GOT3 (cell line): Measurements from ENCODE around the gene ULK1.

ENCODE experiments used
- DNase-seq: peaks from one replicate; lab custom pipeline; 2025; ENCODE audit warnings: mixed read lengths; lab: John Stamatoyannopoulos, UW

ULK1 gene

DNA sequence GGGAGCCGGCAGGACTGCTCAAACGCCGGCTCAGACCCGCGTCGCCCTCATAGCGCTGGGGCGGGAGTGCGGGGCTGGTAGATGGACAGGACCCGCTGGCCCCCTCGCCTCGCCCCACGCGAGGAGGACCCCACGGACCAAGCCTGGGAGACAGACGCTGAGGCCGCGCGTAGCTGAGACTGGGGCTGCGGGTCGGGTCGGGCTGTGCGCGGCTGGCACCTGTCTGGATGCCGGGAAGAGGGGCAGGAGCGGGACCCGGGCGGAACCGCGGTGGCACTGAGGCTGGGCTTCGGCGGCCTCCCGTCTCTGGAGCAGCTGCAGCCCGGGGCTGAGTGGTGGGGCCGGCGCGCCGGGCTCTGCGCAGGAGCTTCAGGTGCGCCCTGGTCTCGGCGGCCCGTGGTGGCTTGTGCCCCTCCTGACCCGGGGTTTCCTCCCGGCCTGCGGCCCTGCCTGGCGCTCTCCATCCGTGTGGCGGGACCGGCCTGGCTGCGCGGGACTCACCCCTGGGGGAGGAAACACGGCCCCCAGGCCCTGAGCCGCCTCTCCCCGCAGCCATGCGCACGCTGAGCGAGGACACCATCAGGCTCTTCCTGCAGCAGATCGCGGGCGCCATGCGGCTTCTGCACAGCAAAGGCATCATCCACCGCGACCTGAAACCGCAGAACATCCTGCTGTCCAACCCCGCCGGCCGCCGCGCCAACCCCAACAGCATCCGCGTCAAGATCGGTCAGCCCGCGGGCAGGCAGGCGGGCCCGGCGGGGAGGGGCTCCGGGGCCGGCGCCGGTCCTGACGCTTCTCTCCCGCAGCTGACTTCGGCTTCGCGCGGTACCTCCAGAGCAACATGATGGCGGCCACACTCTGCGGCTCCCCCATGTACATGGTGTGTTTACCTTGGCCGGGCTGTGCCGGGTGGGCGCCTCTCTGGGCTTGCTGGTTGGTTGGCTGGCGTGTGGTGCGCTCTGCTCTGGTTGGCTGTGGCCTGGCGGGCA lies 14.0 kb downstream of the ULK1 start:
- DNase-seq: no peak

DNA sequence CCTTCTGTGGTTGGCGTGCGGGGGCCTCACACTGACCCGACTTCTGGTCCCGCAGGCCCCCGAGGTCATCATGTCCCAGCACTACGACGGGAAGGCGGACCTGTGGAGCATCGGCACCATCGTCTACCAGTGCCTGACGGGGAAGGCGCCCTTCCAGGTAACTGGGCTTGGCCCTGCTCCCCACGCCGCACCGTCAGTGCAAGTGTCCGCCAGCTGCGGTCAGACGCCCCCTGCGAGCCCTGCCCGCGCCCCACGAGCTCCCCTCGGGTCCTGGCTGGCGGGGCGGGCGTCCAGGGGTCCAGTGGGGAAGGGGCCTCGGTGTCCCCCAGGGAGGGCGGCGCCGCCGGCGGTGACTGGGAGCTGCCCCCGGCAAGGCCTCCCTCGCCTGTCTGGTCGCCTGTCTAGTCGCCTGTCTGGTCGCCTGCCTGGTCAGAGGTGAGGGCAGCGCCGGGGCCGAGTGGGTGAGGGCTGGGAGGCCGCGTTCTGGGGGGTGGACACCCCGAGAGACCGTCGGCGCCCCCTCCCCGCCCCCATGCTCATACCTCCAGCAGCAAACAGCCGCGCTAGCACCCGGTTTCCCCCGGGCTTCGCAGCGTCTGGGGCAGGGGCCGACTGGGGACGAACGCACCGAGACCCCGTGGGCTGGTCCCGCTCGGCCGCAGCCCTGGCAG lies 14.8 kb downstream of the ULK1 start:
- DNase-seq: no peak

DNA sequence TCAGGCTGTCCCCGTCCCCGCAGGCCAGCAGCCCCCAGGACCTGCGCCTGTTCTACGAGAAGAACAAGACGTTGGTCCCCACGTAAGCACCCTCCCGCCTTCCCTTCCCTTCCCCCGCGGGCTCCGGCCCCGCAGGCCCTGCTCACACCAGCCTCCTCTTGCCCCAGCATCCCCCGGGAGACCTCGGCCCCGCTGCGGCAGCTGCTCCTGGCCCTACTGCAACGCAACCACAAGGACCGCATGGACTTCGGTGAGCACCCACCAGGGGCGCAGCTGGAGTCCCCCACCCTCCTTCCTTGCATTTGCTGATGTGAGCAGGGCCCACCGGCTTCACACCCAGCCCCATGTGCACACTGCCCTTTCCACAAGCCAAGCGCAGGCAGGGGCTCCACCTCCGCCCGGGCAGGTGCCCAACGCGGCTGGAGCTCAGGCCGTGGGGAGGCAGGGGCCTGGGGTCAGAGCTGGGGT lies 15.4 kb downstream of the ULK1 start:
- DNase-seq: no peak

DNA sequence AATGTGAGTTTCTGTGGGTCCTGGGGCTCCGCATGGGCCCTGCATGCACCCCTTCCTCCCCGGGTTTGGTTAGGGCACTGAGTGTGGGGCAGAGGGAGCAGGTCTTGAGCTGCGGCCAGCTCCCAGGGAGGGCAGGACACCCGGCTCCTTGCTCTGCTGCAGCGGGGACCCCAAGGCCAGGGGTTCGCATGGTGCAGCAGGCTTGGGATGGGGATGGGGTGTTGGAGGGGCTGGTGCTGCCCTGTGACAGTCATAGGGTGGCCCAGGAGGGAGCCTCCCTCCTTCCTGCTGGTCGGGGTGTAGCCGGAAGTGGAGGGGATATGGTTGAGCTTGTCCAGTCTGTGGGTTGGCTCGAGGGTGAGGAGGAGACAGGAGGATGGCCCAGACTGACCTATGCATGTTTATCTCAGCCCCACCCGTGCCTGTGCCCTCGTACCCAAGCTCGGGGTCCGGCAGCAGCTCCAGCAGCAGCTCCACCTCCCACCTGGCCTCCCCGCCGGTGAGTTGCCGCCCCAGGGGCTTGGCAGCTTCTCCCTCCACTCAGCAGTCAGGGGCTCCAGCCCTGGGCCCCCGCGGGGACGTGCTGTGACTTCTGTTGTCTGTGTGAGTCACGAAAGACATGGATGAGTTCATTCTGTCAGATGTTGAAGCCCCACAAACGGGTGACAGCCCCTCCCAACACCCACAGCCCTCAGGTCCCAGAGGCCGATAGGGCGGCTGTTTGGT lies 16.0 kb downstream of the ULK1 start:
- DNase-seq: no peak

DNA sequence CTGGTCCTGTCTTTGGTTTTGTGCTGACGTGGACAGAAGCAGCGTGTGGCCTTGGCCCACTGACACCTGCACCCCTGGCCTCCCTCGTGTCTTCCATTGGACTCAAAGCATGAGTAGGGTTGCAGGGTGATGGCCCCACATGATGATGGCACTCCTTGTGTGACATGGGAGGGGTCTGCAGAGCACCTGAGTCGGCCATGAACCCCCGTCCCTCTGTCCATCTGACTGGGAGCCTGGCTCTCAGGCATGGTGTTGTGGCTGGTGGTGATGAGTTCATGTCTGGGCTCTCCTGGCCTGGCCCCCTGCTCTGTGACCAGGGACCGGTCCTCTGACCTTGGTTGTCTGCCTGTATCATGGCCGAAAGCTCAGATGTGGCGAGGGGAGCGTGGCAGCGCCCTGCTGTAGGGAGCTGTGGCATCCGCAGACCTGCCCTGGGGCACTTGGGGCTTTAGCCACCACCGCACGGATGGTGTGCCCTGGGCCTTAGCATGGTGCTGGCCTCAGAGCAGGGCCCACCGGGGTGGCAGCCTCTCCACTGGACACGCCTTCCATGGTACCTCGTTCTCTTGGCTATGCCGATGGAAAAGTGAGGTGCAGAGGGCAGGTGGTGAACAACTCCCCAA lies 16.7 kb downstream of the ULK1 start:
- DNase-seq: no peak

DNA sequence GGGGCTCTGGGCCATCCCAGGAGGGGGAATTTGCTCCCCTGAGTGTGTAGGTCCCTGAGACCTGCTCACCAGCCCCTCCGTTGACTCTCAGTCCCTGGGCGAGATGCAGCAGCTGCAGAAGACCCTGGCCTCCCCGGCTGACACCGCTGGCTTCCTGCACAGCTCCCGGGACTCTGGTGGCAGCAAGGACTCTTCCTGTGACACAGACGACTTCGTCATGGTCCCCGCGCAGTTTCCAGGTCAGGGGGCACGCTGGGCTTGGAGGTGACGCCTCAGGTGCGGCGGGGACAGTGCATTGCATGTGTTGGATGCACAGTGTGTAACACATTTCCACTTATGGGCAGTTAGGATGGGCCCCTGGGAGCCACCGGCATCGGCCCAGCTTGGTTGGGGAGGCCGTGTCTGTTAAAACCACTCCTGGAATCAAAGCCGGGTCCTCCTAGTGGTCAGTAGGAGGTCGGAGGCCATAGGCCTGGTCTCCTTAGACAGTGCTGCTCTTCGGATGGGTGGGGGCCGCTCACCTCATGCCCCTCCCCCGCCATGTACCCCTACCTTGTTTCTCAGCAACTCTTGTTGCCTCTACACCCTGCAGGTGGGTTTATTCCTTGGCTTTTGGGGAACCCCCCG lies 17.5 kb downstream of the ULK1 start:
- DNase-seq: no peak

DNA sequence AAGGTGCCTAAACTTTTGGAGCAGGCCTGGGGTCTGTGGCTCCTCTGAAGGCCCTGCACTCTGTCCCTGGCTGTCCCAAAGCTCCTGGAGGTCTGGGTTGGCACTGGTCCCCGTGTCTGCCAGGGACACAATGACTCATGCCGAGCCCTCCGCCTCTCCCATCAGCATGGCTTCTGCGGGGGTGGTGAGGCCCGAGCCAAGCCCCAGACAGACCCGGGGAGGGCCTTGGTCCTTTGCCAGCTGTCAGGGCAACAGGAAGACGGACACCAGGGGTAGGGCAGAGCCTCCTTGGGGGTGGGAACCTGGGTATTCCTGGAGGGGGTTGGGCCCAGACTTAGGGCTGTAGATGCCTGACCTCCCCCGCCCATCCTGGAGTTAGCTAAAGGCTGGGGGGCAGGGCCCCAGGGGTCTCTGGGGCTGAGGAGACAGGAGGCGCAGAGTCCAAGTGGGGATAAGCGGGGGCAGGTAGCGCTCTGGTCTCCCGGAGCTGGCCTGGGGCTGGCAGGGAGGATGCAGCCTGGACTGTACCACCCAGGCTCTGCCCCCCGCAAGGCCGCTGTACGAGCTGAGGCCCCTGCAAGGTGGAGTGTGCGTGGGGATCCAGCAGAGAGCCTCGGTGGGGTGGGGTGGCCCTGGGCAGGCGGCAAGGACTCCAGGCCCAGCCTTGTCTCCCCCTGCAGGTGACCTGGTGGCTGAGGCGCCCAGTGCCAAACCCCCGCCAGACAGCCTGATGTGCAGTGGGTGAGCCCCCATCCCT lies 18.3 kb downstream of the ULK1 start:
- no peak for DNase-seq

DNA sequence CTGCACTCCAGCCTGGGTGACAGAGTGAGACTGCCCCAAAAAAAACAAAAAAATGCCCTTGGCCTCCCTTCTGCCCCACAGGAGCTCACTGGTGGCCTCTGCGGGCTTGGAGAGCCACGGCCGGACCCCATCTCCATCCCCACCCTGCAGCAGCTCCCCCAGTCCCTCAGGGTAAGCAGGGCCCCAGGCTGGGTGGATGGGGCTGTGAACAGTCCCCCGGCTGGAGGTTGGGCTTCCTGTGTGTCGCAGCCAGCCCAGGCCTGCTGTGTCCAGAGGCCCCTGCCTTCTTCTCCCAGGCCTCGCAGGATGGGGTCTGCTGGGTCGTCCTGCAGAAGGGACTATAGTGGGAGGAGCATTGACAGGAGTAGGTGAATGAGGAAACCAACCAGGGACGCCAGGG lies 19.2 kb downstream of the ULK1 start:
- no peak for DNase-seq

DNA sequence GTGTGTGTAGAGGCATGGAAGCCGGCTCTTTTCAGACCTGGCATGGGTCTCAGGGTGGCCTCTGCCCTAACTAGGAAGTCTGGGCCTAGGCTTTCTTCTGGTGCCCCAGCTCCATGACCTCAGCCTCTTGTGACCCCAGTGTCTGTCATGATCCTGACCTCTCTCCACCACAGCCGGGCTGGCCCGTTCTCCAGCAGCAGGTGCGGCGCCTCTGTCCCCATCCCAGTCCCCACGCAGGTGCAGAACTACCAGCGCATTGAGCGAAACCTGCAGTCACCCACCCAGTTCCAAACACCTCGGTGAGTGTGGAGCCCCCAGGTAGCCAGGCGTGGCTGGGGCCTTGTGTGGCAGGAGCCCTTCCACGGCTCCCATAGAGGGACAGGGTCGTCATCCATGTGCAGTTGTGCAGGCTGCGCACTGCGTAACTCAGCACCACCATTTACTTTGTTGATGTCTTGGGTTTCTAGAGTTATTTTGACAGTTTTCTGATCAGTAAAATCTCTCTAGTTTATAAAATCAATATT lies 19.8 kb downstream of the ULK1 start:
- DNase-seq: no peak

DNA sequence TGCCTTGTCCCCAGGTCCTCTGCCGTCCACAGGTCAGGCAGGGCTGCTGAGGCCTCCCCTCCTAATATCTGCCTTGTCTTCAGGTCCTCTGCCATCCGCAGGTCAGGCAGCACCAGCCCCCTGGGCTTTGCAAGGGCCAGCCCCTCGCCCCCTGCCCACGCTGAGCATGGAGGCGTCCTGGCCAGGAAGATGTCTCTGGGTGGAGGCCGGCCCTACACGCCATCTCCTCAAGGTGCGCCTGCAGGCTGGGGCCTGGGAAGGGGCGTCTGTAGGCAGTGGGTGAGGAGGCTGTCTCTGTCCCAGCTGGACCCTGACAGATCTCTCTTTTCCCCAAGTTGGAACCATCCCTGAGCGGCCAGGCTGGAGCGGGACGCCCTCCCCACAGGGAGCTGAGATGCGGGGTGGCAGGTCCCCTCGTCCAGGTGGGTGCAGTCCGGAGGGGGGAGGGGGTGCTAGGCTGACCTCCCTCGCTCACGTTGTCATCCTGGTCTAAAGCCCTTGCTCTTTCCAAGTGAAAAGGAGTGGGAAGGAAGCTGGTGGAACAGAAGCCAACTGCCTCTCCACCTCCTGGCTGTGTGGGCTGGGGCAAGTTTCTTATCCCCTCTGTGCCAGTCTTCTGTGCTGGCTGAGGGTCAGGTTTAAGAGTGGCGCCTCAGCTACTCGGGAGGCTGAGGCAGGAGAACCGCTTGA lies 20.7 kb downstream of the ULK1 start:
- DNase-seq: no peak

DNA sequence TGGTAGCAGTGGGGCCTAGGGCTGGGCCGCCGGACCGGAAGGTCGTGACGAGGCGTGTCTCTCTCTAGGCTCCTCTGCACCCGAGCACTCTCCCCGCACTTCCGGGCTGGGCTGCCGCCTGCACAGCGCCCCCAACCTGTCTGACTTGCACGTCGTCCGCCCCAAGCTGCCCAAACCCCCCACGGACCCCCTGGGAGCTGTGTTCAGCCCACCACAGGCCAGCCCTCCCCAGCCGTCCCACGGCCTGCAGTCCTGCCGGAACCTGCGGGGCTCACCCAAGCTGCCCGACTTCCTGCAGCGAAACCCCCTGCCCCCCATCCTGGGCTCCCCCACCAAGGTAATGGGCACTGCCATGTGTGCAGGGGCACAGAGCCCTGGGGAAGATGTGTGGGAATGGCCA lies 21.4 kb downstream of the ULK1 start:
- DNase-seq: no peak

DNA sequence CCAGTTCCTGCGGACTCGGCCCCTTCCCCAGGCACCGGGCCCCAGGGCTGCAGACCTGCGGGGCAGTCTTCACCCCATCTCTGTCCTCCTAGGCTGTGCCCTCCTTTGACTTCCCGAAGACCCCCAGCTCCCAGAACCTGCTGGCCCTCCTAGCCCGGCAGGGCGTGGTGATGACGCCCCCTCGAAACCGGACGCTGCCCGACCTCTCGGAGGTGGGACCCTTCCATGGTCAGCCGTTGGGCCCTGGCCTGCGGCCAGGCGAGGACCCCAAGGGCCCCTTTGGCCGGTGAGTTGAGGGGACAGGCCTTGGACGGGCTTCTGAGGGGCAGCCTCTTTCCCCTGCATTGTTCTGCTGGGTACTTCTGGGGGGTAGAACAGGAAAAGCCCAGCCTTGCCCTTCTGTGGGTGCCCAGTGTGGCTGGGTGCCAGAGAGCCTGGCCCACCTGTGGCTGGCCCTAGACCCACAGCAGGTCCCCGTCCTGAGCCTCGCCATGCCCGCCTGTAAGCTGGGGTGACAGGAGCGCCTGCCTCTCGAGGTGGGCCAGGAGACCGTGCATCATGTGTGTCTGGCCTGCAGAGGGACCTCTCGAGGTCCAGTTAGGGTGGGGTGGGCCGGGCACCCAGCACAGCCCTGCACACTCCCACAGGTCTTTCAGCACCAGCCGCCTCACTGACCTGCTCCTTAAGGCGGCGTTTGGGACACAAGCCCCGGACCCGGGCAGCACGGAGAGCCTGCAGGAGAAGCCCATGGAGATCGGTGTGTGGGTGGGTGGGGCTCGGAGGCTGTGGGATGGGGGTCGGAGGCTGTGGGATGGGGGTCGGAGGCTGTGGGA lies 22.1 kb downstream of the ULK1 start:
- DNase-seq: no peak

DNA sequence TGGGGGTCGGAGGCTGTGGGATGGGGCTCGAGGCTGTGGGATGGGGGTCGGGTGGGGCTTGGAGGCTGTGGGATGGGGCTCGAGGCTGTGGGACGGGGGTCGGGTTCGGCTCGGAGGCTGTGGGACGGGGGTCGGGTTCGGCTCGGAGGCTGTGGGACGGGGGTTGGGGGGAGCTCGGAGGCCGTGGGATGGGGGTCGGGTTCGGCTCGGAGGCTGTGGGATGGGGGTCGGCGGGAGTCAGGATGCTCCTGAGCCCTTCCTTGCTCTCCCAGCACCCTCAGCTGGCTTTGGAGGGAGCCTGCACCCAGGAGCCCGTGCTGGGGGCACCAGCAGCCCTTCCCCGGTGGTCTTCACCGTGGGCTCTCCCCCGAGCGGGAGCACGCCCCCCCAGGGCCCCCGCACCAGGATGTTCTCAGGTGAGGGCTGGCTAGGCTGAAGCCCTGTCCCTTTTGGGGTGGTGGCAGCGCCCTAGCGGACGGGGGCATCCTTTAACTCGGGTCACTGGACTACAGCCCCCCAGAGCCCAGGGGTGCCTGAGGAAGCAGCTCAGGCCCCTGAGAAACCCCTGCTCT lies 22.8 kb downstream of the ULK1 start:
- DNase-seq: no peak

DNA sequence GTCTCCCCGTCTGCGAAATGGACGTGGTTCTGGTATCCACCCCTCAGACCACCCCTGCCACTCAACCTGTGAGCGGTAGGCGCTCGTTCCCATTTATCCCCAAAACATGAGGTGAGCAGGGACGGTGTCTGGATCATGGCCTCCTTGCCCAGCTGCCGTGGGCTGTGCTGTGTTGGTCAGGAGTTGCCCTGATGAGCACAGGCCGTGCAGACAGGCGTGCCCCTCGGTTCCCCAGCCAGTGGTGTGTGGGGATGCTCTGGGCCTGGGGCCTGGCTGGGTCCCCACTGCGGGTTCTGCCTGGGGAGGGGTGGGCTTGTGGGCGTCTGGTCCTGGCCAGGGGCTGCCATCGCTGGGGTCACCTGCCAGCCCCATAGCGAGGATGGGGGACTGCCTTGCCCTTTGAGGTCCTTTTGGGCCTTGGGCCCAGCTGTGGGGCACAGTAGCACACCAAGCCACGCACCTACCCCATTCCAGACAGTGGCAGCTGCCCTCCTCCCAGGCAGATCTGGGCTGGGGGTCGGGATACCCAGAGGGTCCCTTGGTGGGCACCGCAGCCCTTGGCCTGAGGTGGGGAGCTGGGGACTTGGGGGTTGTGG lies 23.4 kb downstream of the ULK1 start:
- DNase-seq: no peak

DNA sequence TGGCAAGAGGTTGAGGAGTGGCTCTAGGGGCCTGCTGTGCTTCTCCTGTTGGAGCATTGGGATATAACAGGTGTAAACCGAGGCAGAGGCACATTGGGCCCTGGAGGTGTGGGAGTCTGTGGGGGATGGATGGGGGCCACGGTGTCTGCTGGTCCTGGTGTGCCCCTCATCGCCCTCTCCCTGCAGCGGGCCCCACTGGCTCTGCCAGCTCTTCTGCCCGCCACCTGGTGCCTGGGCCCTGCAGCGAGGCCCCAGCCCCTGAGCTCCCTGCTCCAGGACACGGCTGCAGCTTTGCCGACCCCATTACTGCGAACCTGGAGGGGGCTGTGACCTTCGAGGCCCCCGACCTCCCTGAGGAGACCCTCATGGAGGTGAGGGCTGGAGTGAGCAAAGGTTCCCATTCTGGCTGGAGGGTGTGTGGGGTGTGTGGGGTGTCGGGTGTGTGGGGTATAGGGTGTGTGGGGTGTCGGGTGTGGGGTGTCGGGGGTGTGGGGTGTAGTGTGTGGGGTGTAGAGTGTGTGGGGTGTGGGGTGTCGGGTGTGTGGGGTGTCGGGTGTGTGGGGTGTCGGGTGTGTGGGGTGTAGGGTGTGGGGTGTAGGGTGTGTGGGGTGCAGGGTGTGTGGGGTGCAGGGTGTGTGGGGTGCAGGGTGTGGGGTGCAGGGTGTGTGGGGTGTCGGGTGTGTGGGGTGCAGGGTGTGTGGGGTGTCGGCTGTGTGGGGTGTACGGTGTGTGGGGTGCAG lies 24.1 kb downstream of the ULK1 start:
- no peak for DNase-seq

DNA sequence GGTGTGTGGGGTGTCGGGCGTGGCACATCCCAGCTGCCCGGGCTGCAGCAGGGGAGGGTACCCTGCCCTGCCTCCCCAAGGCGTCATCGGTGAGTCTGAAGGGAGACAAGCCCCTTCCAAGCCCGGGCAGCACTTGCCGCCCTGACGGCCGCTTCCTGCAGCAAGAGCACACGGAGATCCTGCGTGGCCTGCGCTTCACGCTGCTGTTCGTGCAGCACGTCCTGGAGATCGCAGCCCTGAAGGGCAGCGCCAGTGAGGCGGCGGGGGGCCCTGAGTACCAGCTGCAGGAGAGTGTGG lies 24.6 kb downstream of the ULK1 start:
- no peak for DNase-seq

DNA sequence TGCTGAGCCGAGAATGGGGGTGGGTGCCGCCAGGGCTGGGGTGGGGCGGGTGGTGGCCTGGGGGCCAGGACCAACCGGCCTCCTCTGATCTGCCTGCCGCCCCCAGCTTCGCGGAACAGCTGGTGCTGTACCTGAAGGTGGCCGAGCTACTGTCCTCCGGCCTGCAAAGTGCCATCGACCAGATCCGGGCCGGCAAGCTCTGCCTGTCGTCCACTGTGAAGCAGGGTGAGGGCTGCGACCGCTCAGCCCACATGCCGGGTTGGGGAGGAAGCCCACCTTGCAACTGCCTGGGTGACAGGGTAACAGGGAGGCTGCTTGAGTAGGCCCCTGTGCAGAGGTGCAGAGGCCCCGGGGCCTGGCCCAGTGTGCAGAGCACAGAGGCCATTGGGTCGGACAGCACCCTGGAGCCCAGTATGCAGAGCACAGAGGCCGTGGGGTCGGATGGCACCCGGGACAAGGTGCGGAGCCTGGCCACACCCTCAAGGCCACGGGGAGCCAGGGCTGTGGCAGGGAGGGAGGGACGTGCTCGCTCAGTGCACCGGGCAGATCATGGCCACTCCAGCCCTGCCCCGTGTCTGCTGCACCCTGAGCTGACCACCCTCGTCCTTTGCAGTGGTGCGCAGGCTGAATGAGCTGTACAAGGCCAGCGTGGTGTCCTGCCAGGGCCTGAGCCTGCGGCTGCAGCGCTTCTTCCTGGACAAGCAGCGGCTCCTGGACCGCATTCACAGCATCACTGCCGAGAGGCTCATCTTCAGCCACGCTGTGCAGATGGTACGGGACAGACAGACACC lies 25.1 kb downstream of the ULK1 start:
- DNase-seq: no peak
